HG03095 (cell line): ENCODE measurements around the gene MRPL42.
"Not testable (repeated sequence)": the region's sequence is repeated elsewhere in the genome, so short reads cannot be mapped to it uniquely, and the experiment has no call there.

ENCODE experiments used
- ATAC-seq: cut with Tn5 transposase; IDR thresholded peaks from one replicate; pipeline ENCODE4 v1.9.1; 2021; ENCODE audit warnings: moderate library complexity; ENCODE audit not compliant: unreplicated experiment

MRPL42 gene

DNA sequence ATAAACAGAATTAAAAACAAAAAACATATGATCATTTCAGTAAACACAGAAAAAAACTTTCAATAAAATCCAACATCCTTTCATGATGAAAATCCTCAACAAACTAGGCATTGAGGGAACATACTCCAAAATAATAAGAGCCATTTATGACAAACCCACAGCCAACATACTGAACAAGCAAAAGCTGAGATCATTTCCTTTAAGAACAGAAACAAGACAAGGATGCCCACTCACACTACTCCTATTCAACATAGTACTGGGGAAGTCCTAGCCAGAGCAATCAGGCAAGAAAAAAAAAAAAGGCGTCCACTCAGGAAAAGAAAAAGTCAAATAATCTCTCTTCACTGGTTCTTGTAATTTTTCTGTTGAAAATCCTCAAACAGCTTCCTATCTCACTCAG is 30.1 kb downstream of the MRPL42 start:
- no peak for ATAC-seq

DNA sequence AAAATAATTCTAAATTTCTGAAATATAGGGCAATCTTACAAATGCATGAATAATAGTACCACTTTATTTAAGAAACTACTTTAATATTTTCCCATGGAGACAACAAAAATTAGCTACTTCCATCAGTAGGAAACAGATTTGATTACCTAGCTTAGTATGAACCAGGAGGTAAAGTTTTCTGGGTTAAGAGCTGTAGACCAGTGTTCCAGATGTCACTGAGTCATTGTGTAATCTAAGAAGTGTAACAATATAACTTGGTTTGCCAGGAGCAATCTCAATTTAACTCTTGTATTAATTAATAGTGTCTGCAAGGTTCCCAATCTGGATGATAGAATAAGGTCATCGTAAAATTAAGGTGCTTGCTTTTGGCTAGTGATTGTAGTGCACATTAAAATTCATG is 31.5 kb downstream of the MRPL42 start:
- not testable (repeated sequence) for ATAC-seq

GRCh38 chr12:93500201-93500600 is 32.9 kb downstream of the MRPL42 start:
- ATAC-seq: no peak

- no peak for ATAC-seq
These were observed 33.4 kb downstream of the MRPL42 start for GRCh38 chr12:93500667-93501066.

- ATAC-seq: no peak
These were observed 35.7 kb downstream of the MRPL42 start for GRCh38 chr12:93502802-93503623.

DNA sequence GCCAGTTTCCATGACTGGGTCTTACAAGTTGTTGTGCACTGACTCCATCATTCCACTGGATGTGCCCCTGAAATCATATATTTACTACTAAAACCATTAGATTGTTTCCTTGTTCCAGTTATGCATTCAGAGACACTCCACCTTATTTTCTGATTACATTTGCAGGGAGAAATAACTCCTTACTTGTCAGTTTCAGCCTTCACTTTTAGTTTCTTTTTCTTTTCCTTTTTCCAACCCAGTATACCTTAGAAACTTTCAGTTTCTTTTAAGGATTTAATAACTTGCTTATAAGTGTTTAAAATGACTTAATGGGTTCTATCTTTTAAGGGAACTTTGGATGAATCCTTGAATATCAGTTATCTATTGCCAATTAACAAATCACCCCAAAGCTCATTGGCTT is 39.9 kb downstream of the MRPL42 start:
- no peak for ATAC-seq

DNA sequence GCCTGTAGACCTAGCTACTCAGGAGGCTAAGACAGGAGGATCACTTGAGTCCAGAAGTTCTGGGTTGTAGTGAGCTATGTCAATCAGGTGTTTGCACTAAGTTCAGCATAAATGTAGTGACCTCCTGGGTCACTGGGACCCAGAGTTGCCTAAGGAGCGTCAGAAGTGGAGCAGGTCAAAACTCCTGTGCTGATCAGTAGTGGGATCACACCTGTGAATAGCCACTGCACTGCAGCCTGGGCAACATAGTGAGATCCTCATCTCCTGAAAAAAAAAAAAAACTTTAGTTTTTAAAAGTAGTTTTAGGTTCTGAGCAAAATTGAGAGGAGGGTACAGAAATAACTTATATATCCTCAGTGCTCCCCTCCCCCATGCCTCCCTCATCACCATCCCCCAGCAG is 42.2 kb downstream of the MRPL42 start:
- no peak for ATAC-seq

DNA sequence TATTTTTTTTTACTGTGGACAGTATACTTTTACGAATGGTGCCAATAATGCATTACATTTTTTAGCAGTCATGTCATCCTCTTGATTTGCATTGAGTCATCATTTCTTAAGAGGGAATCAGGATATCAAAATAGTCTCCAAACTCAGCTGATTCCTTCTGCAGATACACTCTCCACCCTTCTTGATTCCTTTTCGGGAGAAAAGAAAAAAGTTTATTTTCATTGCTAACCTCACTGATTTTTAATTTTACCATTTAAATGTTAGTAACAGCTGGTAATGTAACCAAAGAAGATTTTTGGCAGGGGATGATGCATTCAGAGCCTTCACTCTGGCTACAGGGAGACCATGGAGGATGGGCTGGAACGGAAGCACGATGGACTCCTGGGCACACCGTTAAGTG is 47.5 kb downstream of the MRPL42 start:
- no peak for ATAC-seq

GRCh38 chr12:93518725-93519124 is 51.4 kb downstream of the MRPL42 start:
- ATAC-seq: no peak

GRCh38 chr12:93519859-93520258 is 52.5 kb downstream of the MRPL42 start:
- no peak for ATAC-seq

- ATAC-seq: no peak
These were observed 53.1 kb downstream of the MRPL42 start for GRCh38 chr12:93520454-93520853.

GRCh38 chr12:93521225-93522080 is 54.1 kb downstream of the MRPL42 start:
- ATAC-seq: no peak

GRCh38 chr12:93524386-93525133 is 57.2 kb downstream of the MRPL42 start:
- ATAC-seq: no peak

DNA sequence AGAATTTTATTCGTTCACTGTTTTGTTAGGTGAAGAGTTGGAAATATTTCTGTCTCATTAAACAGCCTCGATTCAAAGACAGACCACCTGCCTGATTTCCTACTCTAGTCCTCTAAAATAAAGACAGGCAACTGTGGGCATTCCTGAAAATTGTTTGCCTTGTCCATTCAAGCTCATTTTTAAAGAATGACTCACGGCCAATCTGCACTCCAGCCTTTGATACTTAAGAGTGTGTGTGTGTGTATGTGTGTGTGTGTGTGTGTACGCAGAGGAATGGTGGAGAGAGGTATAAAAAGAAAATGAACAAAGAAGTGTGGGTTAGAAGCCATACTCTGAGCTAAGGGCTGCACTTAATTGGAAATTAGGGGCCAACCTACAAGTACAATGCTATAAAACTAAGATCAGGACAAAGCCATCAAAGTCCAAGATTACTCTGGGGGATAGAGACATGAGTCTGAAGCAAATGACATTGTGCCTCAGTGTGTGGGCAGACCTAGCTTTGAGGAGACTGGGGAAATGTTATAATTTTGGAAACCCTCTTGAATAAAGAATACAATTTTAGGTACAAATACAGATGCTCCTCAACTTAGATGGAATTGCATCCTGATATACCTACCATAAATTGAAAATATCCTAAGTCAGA is 59.6 kb downstream of the MRPL42 start:
- no peak for ATAC-seq

DNA sequence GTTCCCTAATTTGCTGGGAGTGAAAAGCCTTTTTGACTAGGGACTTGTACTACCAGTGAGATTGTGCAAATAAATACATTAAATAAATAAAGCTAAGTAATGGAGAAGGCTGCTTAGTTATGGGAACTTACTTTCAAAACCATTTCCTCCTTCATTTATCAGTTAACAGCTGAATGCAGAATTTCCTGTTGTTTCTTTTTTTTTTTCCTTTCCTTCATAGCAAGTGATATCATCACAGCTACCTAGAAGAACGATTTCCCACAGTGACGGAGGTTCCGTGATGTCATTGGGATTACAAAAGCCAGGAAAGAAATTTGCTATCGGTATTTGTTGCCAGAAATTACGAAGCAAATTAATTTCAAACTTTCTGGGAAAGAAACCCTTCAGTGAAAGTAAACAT is 63.0 kb downstream of the MRPL42 start:
- ATAC-seq: no peak

DNA sequence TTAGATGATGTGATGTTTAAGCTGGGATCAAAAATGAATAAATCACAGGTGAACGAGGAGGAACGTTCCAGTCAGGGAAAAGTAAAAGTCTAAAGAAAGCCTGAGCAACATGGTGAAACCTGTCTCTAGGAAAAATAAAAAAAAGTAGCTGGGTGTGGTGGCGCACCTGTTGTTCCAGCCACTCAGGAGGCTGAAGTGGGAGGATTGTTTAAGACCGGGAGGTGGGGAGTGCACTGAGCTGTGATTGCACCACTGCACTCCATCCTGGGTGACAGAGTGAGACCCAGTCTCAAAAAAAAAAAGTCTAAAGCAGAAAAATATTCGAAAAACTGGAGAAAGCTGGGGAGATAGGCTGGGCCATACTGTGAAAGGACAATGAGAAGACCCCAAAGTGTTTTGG is 66.0 kb downstream of the MRPL42 start:
- no peak for ATAC-seq

DNA sequence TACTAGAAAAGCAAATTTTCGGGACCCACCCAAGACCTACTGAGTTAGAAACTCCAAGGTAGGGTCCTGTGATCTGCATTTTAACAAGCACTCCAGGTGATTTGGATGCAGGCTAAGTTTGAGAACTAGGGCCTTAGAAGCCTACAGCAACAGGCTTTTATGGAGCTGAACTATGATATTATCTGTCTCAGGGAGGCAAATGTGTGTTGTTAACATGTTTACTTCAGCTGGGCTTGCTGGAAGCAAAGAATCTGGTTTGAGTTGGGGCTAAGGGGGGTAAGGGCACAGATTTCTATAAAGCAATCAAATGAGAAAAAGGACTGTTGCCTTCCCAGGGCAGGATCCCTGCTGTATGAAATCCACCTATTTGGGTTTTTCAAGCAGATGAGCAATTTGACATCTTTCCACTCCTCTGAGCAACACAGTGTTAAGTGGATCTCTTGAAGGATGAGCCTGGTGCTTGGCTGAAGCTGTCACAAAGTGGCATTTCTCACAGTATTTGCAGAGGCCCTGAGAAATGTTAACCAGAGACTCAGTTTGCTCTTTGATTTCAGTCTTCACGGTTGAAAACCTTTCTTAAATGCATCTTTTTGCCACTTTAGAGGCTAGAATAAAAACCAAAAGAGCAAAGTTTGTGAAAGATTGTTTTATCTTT is 68.9 kb downstream of the MRPL42 start:
- ATAC-seq: no peak

- peak; percentile 79 for ATAC-seq
These were observed 69.6 kb downstream of the MRPL42 start for GRCh38 chr12:93536766-93537488.

DNA sequence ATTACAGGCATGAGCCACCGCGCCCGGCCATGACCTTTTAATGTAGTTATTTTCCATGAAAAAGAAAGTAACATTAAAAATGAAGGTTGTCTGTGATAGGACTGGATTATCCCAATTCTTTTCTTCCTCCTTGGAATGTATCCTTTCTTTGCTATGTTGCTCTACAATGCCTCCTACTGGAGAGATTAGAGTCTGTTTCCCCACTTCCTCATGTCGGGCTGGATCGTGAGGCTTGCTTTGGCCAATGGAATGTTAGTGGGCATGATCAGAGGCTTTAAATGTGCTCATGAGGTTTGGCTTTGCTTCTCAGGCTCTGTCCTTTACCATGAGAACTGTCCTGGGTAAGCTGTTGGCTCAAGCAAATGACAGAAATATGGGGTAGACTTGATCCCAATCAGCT is 70.5 kb downstream of the MRPL42 start:
- no peak for ATAC-seq

- no peak for ATAC-seq
These were observed 72.5 kb downstream of the MRPL42 start for GRCh38 chr12:93539821-93540220.
